Liver (tissue), 9 donors: ENCODE data around the gene ALOX15. TPM values are rescaled to one million over a fixed set of nuclear protein-coding genes. Genes with fewer than 3 reads are reported as not detected.
"Not testable (repeated sequence)": the region's sequence is repeated elsewhere in the genome, so short reads cannot be mapped to it uniquely, and the experiment has no call there.

Source experiments
- DNase-seq: peaks from one replicate; pipeline ENCODE4 v3.0.0-alpha.2; 2017; ENCODE audit warnings: low spot score
- H3K27ac ChIP-seq, 2 donors: one replicate each; pipeline ENCODE4 v1.7.0; 2013; ENCODE audit warnings: inconsistent platforms in 2 of 2, low read length in 2 of 2, control low read depth in 1 of 2, low read depth in 1 of 2, mild to moderate bottlenecking in 1 of 2
- H3K27me3 ChIP-seq, 4 donors: one replicate each; pipeline versions ENCODE4 v1.6.1 to v1.7.0; 2013; ENCODE audit warnings: low read length in 3 of 4, inconsistent platforms in 1 of 4, mild to moderate bottlenecking in 1 of 4, moderate library complexity in 1 of 4; ENCODE audit not compliant: control insufficient read depth in 4 of 4, insufficient read depth in 4 of 4
- H3K36me3 ChIP-seq, 4 donors: one replicate each; pipeline versions ENCODE4 v1.6.1 to v1.7.0; 2013; ENCODE audit warnings: low read length in 3 of 4, mild to moderate bottlenecking in 3 of 4, low read depth in 1 of 4, moderate library complexity in 1 of 4; ENCODE audit not compliant: control insufficient read depth in 4 of 4, insufficient read depth in 3 of 4
- H3K4me1 ChIP-seq, 4 donors: one replicate each; pipeline versions ENCODE4 v1.6.1 to v1.7.0; 2013; ENCODE audit warnings: low read length in 3 of 4, mild to moderate bottlenecking in 3 of 4, moderate library complexity in 1 of 4; ENCODE audit not compliant: control insufficient read depth in 4 of 4, insufficient read depth in 4 of 4
- H3K4me3 ChIP-seq, 3 donors: one replicate each; pipeline versions ENCODE4 v1.6.1 to v1.7.0; 2013; ENCODE audit warnings: low read length in 3 of 3, control low read depth in 1 of 3, low read depth in 1 of 3, mild to moderate bottlenecking in 1 of 3
- H3K9ac ChIP-seq, 2 donors: one replicate each; pipeline ENCODE4 v1.7.0; 2013; ENCODE audit warnings: low read length in 2 of 2, mild to moderate bottlenecking in 2 of 2, moderate library complexity in 2 of 2, control low read depth in 1 of 2, low read depth in 1 of 2
- H3K9me3 ChIP-seq, 4 donors: one replicate each; pipeline versions ENCODE4 v1.6.1 to v1.7.0; 2013; ENCODE audit warnings: low read length in 3 of 4; ENCODE audit not compliant: control insufficient read depth in 4 of 4
- ATF3 ChIP-seq: IDR thresholded peaks from 2 replicates; pipeline ENCODE4 v1.6.1; 2016; ENCODE audit warnings: antibody characterized with exemption
- EGR1 ChIP-seq, 2 donors: IDR thresholded peaks; 2 replicates each; pipeline ENCODE4 v1.6.1; 2016 to 2018; ENCODE audit warnings: antibody characterized with exemption in 2 of 2, low read depth in 2 of 2
- FOXA2 ChIP-seq: IDR thresholded peaks from 2 replicates; pipeline ENCODE4 v1.6.1; 2016; ENCODE audit warnings: antibody characterized with exemption
- GABPA ChIP-seq, 2 donors: IDR thresholded peaks in 1 of 2; conservative IDR thresholded peaks in 1 of 2; 2 replicates each; pipeline ENCODE4 v1.6.1; 2016; ENCODE audit warnings: antibody characterized with exemption in 2 of 2, mild to moderate bottlenecking in 1 of 2, moderate library complexity in 1 of 2
- HNF4A ChIP-seq, 2 donors: conservative IDR thresholded peaks; 2 replicates each; pipeline ENCODE4 v1.6.1; 2016; ENCODE audit warnings: antibody characterized with exemption in 2 of 2, mild to moderate bottlenecking in 2 of 2
- HNF4G ChIP-seq: IDR thresholded peaks from 2 replicates; pipeline ENCODE4 v1.6.1; 2016; ENCODE audit warnings: antibody characterized with exemption
- JUND ChIP-seq, 2 donors: IDR thresholded peaks; 2 replicates each; pipeline ENCODE4 v1.6.1; 2016; ENCODE audit warnings: antibody characterized with exemption in 2 of 2
- NR2F2 ChIP-seq: IDR thresholded peaks from 2 replicates; pipeline ENCODE4 v1.6.1; 2016; ENCODE audit warnings: antibody characterized with exemption
- RAD21 ChIP-seq, 2 donors: IDR thresholded peaks; 2 replicates each; pipeline ENCODE4 v1.6.1; 2016; ENCODE audit warnings: antibody characterized with exemption in 2 of 2, mild to moderate bottlenecking in 2 of 2
- REST ChIP-seq: IDR thresholded peaks from 2 replicates; pipeline ENCODE4 v1.6.1; 2016; ENCODE audit warnings: antibody characterized with exemption, mild to moderate bottlenecking
- RXRA ChIP-seq, 2 donors: IDR thresholded peaks; 2 replicates each; pipeline ENCODE4 v1.6.1; 2017 to 2018; ENCODE audit warnings: antibody characterized with exemption in 2 of 2, mild to moderate bottlenecking in 1 of 2
- SP1 ChIP-seq: IDR thresholded peaks from 2 replicates; pipeline ENCODE4 v1.6.1; 2018; ENCODE audit warnings: antibody characterized with exemption, mild to moderate bottlenecking
- TAF1 ChIP-seq: conservative IDR thresholded peaks from 2 replicates; pipeline ENCODE4 v1.6.1; 2016; ENCODE audit warnings: antibody characterized with exemption, mild to moderate bottlenecking
- WGBS: extraction: QIAGEN DNeasy Blood & Tissue Kit; methylation state at CpG from one replicate; pipeline ENCODE4 v1.1.7; 2013; 5-methylcytosine and 5-hydroxymethylcytosine counted together
- polyA plus RNA-seq, 2 donors: library from polyadenylated mRNA; stranded (reverse) in 1 of 2; unstranded in 1 of 2; fragments of 200-250 nt in 1 of 2; fragments of >200 nt in 1 of 2; fragmentation: Nextera tagmentation in 1 of 2; extraction: Ambion mirVana in 1 of 2; gene quantifications; one replicate each; pipeline versions ENCODE4 v1.2.1 to v1.2.3, GENCODE V29; 2013 to 2015
- total RNA-seq, 2 donors: library from RNA; depleted of rRNA; stranded (reverse); fragments of >200 nt; gene quantifications; one replicate each; pipeline ENCODE4 v1.2.3, GENCODE V29; 2014
- donor health status: healthy.
- donor health status: healthy.
- donor health status: healthy.
- donor health status: healthy.
- donor health status: healthy.

ALOX15 gene
- total and polyA plus RNA-seq, 4 donors: 0.03 to 1.7 TPM; not detected in 2

DNA sequence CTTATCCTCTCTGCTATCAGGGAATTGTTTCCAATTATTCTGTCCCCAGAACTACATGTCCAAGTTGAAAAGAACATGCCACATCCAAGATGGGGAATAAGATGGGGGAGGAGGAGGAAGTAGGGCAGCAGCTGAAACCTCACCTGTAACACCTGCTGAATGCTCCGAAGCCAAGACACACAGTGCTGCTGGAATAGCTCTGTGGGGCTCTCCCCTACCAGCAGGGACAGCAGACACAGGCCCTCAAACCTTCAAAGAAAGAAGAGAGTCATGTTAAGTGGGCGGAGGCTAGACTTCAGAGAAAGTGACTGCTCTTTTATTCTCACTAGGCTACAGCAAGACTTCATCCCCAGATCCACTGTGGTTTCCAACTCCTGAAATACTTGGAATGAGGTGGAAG lies 49.3 kb upstream of the ALOX15 start:
- no peak overlapping the region for H3K4me3 ChIP-seq
- peaks cover 0 to 4% (median 1%) of the 10 kb centered on the region in 4 donors for H3K4me1 ChIP-seq
- H3K27me3 ChIP-seq: no peaks in the 10 kb centered on the region
- H3K36me3 ChIP-seq: peaks cover 0 to 11% (median 6%) of the 10 kb centered on the region in 4 donors
- no peaks in the 10 kb centered on the region for H3K9me3 ChIP-seq
- H3K27ac ChIP-seq: no peak overlapping the region
- WGBS: 90% methylated on average over 2 of the region's 2 CpGs
- no peak for DNase-seq
- TF ChIP-seq RAD21 (IDR thresholded peaks at IDR 0.05) (no peak), HNF4G (no peak), REST (no peak), JUND (IDR thresholded peaks at IDR 0.05) (no peak), SP1 (no peak), ATF3 (no peak), FOXA2 (no peak), EGR1 (IDR thresholded peaks at IDR 0.05; ENCODE audit: low read depth in 2 of 2) (no peak), HNF4A (conservative IDR thresholded peaks at IDR 0.05) (no peak)
- H3K9ac ChIP-seq: no peak overlapping the region

GRCh38 chr17:4689872-4690271 lies 48.4 kb upstream of the ALOX15 start:
- WGBS: 90% methylated on average over 12 of the region's 12 CpGs
- not testable (repeated sequence) for H3K9ac ChIP-seq, DNase-seq

GRCh38 chr17:4683739-4684138 lies 42.3 kb upstream of the ALOX15 start:
- not testable (repeated sequence) for H3K27ac ChIP-seq, H3K9ac ChIP-seq, H3K4me3 ChIP-seq, DNase-seq, H3K4me1 ChIP-seq, H3K27me3 ChIP-seq, H3K9me3 ChIP-seq
- 96% methylated on average over 5 of the region's 5 CpGs for WGBS
- peaks cover 6 to 22% (median 12%) of the 10 kb centered on the region in 4 donors for H3K36me3 ChIP-seq

More at GRCh38 chr17:4689872-4690271, 48.4 kb upstream of the ALOX15 start:
- H3K27ac ChIP-seq, H3K27me3 ChIP-seq, H3K4me3 ChIP-seq, H3K4me1 ChIP-seq, H3K9me3 ChIP-seq: not testable (repeated sequence)
- peaks cover 0 to 14% (median 6%) of the 10 kb centered on the region in 4 donors for H3K36me3 ChIP-seq

DNA sequence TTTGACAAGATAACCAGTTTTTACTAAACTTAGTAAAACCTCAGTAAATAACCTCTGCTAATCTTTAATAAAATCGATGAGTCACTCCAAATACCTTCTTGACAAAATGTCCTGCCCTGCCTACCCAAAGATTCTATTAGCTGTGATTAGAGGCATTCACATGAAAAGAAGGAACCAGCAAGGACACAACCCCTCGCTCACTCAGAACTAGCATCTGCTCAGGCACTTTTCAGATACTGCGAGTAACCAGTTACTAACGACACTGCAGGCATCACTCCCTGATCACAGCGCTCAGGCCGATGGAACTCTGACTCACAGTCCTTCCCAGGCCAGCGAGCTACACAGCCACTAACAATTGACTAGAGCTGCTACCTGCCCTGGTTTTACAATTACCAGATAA lies 38.2 kb upstream of the ALOX15 start:
- H3K27ac ChIP-seq: no peak overlapping the region
- H3K4me3 ChIP-seq: no peak overlapping the region
- TF ChIP-seq JUND (IDR thresholded peaks at IDR 0.05) (no peak), GABPA (IDR thresholded peaks at IDR 0.05 in 1 of 2, conservative IDR thresholded peaks at IDR 0.05 in 1 of 2) (no peak), TAF1 (no peak), EGR1 (IDR thresholded peaks at IDR 0.05; ENCODE audit: low read depth in 2 of 2) (no peak), NR2F2 (no peak), HNF4A (conservative IDR thresholded peaks at IDR 0.05) (no peak), REST (no peak), RXRA (IDR thresholded peaks at IDR 0.05) (no peak), HNF4G (no peak), ATF3 (no peak)
- WGBS: 93% methylated on average over 7 of the region's 7 CpGs
- H3K27me3 ChIP-seq: no peaks in the 10 kb centered on the region
- no peaks in the 10 kb centered on the region for H3K9me3 ChIP-seq
- DNase-seq: no peak
- H3K36me3 ChIP-seq: peaks cover 7 to 50% (median 29%) of the 10 kb centered on the region in 4 donors
- H3K9ac ChIP-seq: no peak overlapping the region
- H3K4me1 ChIP-seq: no peaks in the 10 kb centered on the region
